ENCODE results near the gene TMED6.

TMED6 gene

DNA sequence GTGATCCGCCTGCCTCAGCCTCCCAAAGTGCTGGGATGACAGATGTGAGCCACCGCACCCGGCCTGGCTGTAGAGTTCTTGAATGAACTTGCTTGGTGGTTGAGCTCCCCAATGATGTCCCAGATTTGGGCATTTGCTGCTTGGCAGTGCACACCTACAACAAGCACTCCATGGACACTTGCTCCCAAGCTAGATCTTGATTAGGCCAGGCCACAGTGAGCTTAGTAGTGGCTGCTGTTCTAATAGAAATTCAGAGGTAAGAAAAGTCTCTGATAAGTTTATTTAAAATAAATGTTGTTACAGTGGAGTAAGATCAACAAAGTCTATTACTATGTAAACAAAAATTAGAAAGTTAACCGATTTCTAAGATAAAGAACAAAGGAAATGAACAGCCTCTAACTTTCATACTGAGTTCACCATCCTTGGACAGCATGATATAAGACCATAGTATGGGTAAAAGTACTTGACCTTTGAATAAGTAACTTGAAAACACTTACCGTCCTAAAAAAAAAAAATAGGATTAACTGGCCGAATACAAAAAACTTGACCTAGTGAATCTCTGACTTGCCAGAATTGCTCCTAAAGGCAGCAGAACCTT, 951 bp downstream of the TMED6 start:
- DNase-seq, result no peak

- no peak for DNase-seq
Observed at GRCh38 chr16:69349536-69349935, 2.0 kb downstream of the TMED6 start.

DNA sequence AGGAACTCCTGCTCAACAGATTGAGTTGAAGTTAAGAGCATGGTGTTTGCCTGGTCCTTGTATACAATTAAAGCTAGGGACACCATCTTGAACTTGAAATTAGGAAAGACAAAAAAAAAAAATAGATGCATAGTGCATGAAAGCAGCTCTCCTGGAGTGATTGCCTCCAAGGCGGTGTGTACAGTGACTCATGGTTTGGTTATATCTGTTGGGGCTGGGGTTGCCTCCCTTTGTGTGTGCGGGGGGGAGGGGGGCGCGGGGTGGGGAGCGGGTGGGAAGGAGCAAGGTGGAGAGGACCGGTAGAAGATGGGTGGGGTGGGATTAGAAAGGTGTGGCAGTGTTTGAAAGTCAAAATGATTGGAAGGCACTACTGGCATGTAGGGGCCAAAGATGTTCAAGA, 3.4 kb downstream of the TMED6 start:
- DNase-seq, result no peak

DNA sequence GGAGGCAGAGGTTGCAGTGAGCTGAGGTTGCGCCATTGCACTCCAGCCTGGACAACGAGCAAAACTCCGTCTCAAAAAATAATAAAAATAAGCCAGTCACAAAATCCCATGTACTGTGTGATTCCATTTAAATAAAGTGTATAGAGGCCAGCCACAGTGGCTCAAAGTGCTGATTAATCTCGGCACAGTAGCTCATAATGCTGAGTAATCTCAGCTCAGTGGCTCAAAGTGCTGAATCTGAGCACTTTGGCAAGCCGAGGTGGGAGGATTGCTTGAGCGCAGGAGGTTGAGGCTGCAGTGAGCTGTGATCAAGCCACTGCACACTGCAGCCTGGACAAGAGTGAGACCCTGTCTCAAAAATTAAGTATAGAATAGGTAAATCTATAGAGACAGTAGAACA, 4.9 kb downstream of the TMED6 start:
- no peak for DNase-seq

GRCh38 chr16:69345923-69346322, 5.7 kb downstream of the TMED6 start:
- no peak for DNase-seq

GRCh38 chr16:69344171-69344570, 7.4 kb downstream of the TMED6 start:
- peak; percentile 29 for DNase-seq

GRCh38 chr16:69340095-69340644, 11.4 kb downstream of the TMED6 start:
- DNase-seq, result no peak

- DNase-seq, result peak; percentile 97
Observed at GRCh38 chr16:69339289-69340094, 12.1 kb downstream of the TMED6 start, which contains the start of the genes COG8 and NIP7. COG8 (minus strand) TSS chr16:69339564; CDS start chr16:69339552, 12 bp downstream. NIP7 (plus strand) TSS chr16:69339772; CDS start chr16:69339830, 58 bp downstream.

DNA sequence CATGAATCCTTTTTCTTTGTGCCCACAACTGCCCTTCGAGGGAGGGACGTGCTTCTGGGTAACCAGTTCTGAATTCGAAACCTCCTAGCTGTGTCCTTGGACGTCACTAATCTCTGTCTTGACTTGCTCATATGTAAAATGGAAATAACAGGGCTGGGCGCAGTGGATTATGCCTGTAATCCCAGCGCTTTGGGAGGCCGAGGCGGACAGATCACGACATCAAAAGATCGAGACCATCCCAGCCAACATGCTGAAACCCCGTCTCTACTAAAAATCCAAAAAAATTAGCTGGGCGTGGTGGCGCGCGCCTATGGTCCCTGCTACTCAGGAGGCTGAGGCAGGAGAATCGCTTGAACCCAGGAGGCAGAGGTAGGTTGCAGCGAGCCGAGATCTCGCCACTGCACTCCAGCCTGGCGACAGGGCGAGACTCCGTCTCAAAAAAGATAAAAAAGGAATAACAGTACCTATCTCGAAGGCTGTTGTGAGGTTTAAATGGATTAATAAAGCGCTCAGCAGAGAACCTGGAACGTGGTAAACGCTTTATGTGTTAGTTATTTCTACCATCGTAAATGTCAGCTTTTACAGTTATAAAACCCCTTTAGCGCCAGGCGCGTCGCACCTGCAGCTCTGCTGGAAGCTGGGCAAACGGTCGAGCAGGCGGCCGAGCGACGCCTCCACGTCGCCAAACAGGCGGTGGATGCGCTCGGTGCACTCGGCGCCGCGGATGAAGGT, 12.9 kb downstream of the TMED6 start:
- DNase-seq, result no peak

GRCh38 chr16:69334696-69335095, 16.9 kb downstream of the TMED6 start:
- DNase-seq, result no peak

GRCh38 chr16:69330286-69331109, 21.1 kb downstream of the TMED6 start, which contains the start of gene PDF:
PDF (minus strand) TSS chr16:69330588; CDS start chr16:69330570, 18 bp downstream.
- DNase-seq, result peak; percentile 96

DNA sequence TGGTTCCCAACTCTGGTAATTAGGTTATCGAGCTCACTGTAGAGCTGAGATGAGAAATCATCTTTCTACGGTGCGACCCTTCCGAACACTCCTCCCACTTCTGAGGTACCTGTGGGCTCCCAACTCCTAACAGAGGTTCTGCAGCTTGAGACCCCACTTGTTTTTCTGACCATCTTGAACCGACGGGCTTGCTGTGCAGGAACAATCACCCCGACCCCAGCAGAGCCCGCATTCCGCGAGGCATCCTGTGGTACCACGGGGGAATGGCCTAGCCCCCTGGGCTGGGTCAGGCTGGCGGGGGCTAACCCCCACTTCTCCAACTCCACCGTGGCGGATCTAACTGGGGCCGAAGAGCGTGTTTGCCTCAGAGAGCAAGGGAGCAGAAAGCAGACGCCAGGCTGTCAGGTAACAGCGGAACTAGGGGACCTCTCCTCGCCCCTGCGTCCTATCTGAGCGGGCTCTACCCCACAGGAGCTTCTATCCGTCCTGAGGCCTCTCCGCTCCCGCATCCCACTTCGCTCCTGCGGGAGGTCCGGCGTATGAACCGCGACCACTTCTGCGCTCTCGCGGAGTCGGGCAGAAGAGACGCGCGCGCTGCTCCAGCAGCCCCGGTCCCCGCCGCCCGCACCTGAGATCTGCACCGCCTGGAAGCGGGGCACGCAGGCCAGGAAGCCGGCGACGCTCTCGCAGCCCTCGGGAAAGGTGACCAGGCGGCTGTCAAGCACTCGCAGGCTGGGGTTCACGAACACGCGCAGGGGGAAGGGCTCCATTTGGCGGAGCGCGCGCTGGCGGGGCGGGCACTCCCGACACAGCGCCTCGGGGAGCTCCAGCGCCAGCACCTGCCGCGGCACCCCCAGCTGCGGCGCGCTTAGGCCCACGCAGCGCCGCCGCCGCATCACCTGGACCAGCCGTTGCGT, 22.0 kb downstream of the TMED6 start:
- no peak for DNase-seq

DNA sequence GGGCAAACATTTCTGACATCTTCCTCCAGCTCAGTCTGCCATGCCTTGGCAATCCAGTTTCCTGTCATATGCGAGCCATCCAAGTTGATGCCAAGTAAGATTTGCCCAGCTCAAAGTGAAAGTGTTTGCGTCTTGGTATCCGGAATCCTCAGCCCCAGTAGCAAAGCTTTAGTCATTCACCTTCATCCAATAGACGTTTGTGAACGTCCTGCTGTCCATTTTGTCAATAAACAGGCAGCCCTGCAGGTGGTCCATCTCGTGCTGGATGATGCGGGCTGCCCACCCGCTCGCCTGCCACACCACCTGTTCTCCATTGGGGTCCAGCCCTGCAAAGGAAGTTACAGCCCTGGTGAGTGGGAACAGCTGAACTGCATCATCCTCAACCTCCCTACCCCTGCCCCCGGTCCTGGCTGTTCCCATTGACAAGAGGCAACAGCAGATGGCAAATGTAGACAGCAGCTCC, 22.7 kb downstream of the TMED6 start:
- no peak for DNase-seq

GRCh38 chr16:69327585-69328310, 23.8 kb downstream of the TMED6 start:
- DNase-seq, result no peak

DNA sequence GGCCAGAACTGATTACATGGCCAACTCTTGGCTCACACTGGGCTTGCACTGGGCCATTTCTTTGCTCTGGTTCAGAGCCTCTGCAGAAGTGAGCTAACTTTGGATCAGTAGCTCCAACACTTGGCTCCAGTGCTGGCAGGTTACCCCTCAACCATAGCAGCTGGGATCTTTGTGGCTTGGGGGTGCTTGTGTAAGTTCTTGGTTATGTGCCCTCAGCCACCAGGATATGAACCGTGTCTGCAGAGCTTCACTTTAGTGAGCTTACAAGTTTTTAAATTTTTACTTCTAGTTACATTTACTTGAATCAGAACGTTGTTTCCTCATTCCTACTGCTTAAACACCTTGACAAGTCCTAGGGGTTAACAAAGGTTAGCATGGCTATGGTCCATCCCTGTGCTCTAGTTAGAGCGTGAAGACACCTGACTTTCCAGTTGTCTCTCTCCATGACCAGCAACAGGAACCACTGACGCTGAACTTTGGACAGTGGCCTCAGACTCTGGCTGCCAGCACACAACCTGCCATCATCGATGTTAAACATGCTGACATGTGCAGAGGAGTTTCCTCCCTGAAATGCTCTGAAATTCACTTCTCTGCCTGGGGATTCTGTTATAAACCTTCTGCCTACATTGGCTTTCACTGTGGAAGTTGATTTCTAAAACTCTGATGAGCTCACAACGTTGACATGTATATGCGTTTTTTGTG, 25.3 kb downstream of the TMED6 start:
- DNase-seq, result no peak

- DNase-seq, result no peak
Observed at GRCh38 chr16:69325784-69326171, 25.8 kb downstream of the TMED6 start.

- DNase-seq, result no peak
Observed at GRCh38 chr16:69324585-69325253, 26.9 kb downstream of the TMED6 start.

DNA sequence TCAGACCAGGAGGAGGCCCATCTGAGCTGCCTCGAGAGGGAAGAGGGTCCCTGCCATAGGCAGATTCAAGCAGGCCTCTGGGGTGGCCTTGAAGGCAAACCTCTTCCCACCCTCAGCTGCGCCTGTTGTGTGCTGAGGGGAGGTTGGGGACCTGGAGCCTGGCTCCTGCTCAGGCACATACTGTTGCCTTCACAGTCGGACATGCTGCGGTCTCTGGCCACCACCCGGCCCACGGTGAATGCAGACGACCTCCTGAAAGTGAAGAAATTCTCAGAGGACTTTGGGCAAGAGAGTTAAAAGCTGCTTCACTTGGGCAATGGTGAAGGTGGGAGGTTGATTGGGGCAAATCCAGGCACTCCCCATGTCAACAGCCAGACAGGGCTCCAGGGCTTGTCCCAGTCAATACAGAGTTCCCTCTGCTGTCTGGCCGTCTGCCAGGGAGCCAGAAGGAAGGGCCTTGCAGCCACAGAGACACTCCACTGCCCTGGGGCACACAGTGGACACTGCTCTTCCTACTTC, 27.5 kb downstream of the TMED6 start:
- no peak for DNase-seq

GRCh38 chr16:69323415-69323814, 28.2 kb downstream of the TMED6 start:
- DNase-seq, result no peak

All from midbrain (tissue), 1 donor.